HepG2 (cell line): Measurements from ENCODE around the gene FAM118B. TPM values are rescaled to one million over a fixed set of nuclear protein-coding genes. Genes with fewer than 3 reads are reported as not detected.

Source experiments
- ADNP ChIP-seq: sonication (generic); formaldehyde crosslinking; IDR thresholded peaks from 2 replicates; pipeline ENCODE4 v1.4.0; 2020; ENCODE audit warnings: missing genetic modification reagents
- CHD4 ChIP-seq: fragments of 200-600 bp; sonication (generic); IDR thresholded peaks from 2 replicates; pipeline ENCODE4 v1.7.0; 2017; ENCODE audit warnings: mild to moderate bottlenecking, low read length, borderline replicate concordance
- GABPB1 ChIP-seq: IDR thresholded peaks from 2 replicates; pipeline ENCODE4 v1.6.1; 2016; ENCODE audit warnings: mild to moderate bottlenecking, missing genetic modification reagents, moderate library complexity, missing compliant biosample characterization
- KLF11 ChIP-seq: IDR thresholded peaks from 2 replicates; pipeline ENCODE4 v1.6.1; 2016; ENCODE audit warnings: missing compliant biosample characterization
- MATR3 ChIP-seq: sonication (generic); formaldehyde crosslinking; IDR thresholded peaks from 2 replicates; pipeline ENCODE4 v1.4.0; 2020; ENCODE audit warnings: missing genetic modification reagents
- PCBP1 ChIP-seq: fragments of 200-400 bp; formaldehyde crosslinking; IDR thresholded peaks from 2 replicates; pipeline ENCODE4 v1.6.1; 2017; ENCODE audit warnings: mild to moderate bottlenecking, low read depth, low read length, borderline replicate concordance
- POLR2AphosphoS2 ChIP-seq: IDR thresholded peaks from 2 replicates; pipeline ENCODE4 v1.6.1; 2011; ENCODE audit warnings: low read depth, low read length, improper control_type of control experiment
- RBM22 ChIP-seq: fragments of 200-400 bp; formaldehyde crosslinking; optimal IDR thresholded peaks from 2 replicates; pipeline ENCODE3; 2017; ENCODE audit warnings: mild to moderate bottlenecking, low read length, moderate library complexity
- SMAD9 ChIP-seq: sonication (generic); formaldehyde crosslinking; IDR thresholded peaks from 2 replicates; pipeline ENCODE4 v1.5.1; 2020; ENCODE audit warnings: mild to moderate bottlenecking, missing genetic modification reagents
- TSC22D2 ChIP-seq: sonication (generic); formaldehyde crosslinking; IDR thresholded peaks from 2 replicates; pipeline ENCODE4 v1.5.1; 2020; ENCODE audit warnings: missing genetic modification reagents, mild to moderate bottlenecking, borderline replicate concordance
- ZFP36L2 ChIP-seq: sonication (generic); formaldehyde crosslinking; IDR thresholded peaks from 2 replicates; pipeline ENCODE4 v1.4.0; 2020; ENCODE audit warnings: missing genetic modification reagents
- ZMYM2 ChIP-seq: sonication (generic); formaldehyde crosslinking; IDR thresholded peaks from 2 replicates; pipeline ENCODE4 v1.8.0; 2022; ENCODE audit warnings: mild to moderate bottlenecking, missing genetic modification reagents
- ZNF256 ChIP-seq: sonication (generic); formaldehyde crosslinking; conservative IDR thresholded peaks from 2 replicates; pipeline ENCODE4 v1.4.0; 2020; ENCODE audit warnings: missing genetic modification reagents
- ZNF33A ChIP-seq: sonication (generic); formaldehyde crosslinking; IDR thresholded peaks from 2 replicates; pipeline ENCODE4 v1.5.1; 2020; ENCODE audit warnings: missing genetic modification reagents, mild to moderate bottlenecking, moderate library complexity, borderline replicate concordance
- ZNF605 ChIP-seq: sonication (generic); formaldehyde crosslinking; IDR thresholded peaks from 2 replicates; pipeline ENCODE4 v1.8.0; 2022; ENCODE audit warnings: mild to moderate bottlenecking, missing genetic modification reagents
- ZNF644 ChIP-seq: IDR thresholded peaks from 2 replicates; pipeline ENCODE4 v1.6.1; 2016; ENCODE audit warnings: low read depth
- ZNF674 ChIP-seq: sonication (generic); formaldehyde crosslinking; IDR thresholded peaks from 2 replicates; pipeline ENCODE4 v1.5.0; 2020; ENCODE audit warnings: low read depth, mild to moderate bottlenecking, missing genetic modification reagents
- polyA plus RNA-seq, 8 experiments: library from polyadenylated mRNA; depleted of rRNA in 3 of 8; stranded (reverse) in 7 of 8; unstranded in 1 of 8; fragments of >200 nt; fragmentation: Illumina TruSeq in 4 of 8; extraction: Trizol in 4 of 8; gene quantifications; 2 replicates each; pipeline versions ENCODE4 v1.2.1 to v1.2.3, GENCODE V29; 2011 to 2016; ENCODE audit warnings: low read depth in 4 of 8, missing spikeins in 1 of 8, mixed read lengths in 1 of 8; ENCODE audit not compliant: insufficient read depth in 1 of 8
- total RNA-seq, 5 experiments: library from RNA; depleted of rRNA; stranded (reverse); fragments of >200 nt; fragmentation: Illumina TruSeq; extraction: Trizol; gene quantifications; 2 replicates each; pipeline ENCODE4 v1.2.3, GENCODE V29; 2016; ENCODE audit warnings: low read depth in 1 of 5
- TF ChIP-seq, protein P1 (sequence below), 2 experiments: sonication (generic) in 1 of 2; formaldehyde crosslinking in 1 of 2; IDR thresholded peaks; 2 replicates each; pipeline versions ENCODE4 v1.5.1 to v1.6.1; 2011 to 2020; ENCODE audit warnings: borderline replicate concordance in 1 of 2, low read depth in 1 of 2, low read length in 1 of 2, mild to moderate bottlenecking in 1 of 2, missing genetic modification reagents in 1 of 2, moderate library complexity in 1 of 2
- TF ChIP-seq, protein P2 (sequence below): sonication (generic); formaldehyde crosslinking; IDR thresholded peaks from 2 replicates; pipeline ENCODE4 v1.4.0; 2020; ENCODE audit warnings: low read depth, mild to moderate bottlenecking, missing genetic modification reagents
- TF ChIP-seq, protein P3 (sequence below): sonication (generic); formaldehyde crosslinking; IDR thresholded peaks from 2 replicates; pipeline ENCODE4 v1.5.1; 2020; ENCODE audit warnings: mild to moderate bottlenecking, missing genetic modification reagents, moderate library complexity
- TF ChIP-seq, protein P4 (sequence below): sonication (generic); formaldehyde crosslinking; IDR thresholded peaks from 2 replicates; pipeline ENCODE4 v1.4.0; 2020; ENCODE audit warnings: missing genetic modification reagents

FAM118B gene
- total and polyA plus RNA-seq, 2 of the 13 experiments (the other 11 are each of a cell fraction or from before 2014, with no cell fraction given) = 10.2 to 25.7 TPM

DNA sequence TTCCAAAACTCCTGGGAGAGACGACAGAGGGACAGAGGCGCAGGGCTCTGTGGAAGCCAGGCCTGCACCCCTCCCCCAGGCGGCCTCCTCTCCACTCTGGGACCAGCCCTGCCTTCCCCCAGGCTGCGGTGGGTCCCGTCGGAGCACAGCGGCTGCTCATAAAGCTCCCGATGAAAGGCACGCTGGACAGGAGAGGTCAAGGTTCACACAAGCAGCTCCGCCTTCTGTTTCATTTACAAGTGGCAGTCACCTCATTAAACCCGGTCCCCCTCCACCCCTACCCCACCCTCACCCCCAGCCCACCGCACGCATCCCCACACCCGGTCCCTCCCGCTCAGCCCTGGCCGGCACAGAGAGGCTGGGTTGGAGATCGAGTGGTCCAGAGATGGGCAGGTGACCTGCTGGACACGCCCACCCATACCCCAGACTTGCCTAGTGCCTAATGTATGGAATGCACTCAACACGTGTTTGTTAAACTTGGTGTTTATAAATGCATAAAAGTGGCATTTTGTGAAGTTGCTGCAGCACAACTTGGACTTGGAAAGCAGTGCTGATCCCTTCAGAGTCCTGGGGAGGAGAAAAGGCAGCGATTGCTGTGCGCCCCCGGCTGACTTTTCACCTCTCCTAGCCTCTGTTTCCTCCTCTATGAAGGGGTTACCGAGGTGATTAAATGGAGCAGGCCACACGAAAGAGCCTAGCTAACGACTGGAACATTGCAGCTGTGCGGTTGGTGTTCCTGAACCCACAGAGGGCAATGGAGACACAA is 26.1 kb upstream of the FAM118B start (continued):
- TF ChIP-seq, protein P1, sequence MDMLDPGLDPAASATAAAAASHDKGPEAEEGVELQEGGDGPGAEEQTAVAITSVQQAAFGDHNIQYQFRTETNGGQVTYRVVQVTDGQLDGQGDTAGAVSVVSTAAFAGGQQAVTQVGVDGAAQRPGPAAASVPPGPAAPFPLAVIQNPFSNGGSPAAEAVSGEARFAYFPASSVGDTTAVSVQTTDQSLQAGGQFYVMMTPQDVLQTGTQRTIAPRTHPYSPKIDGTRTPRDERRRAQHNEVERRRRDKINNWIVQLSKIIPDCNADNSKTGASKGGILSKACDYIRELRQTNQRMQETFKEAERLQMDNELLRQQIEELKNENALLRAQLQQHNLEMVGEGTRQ (IDR thresholded peaks at IDR 0.05; ENCODE audit: low read depth, low read length) = no peak
- TF ChIP-seq, protein P1 (CRISPR knock-in tag; IDR thresholded peaks at IDR 0.05; ENCODE audit: borderline replicate concordance) = no peak
- no peak for TF ChIP-seq PCBP1
- TF ChIP-seq CHD4 = no peak
- TF ChIP-seq ZNF256 = no peak
- no peak for TF ChIP-seq ADNP
- no peak for TF ChIP-seq ZNF33A (CRISPR knock-in tag)
- no peak for TF ChIP-seq SMAD9 (CRISPR knock-in tag)
- no peak for TF ChIP-seq ZNF605 (CRISPR knock-in tag)
- TF ChIP-seq GABPB1 (CRISPR knock-in tag) = no peak
- no peak for TF ChIP-seq KLF11 (CRISPR knock-in tag)
- TF ChIP-seq, protein P2, sequence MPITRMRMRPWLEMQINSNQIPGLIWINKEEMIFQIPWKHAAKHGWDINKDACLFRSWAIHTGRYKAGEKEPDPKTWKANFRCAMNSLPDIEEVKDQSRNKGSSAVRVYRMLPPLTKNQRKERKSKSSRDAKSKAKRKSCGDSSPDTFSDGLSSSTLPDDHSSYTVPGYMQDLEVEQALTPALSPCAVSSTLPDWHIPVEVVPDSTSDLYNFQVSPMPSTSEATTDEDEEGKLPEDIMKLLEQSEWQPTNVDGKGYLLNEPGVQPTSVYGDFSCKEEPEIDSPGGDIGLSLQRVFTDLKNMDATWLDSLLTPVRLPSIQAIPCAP (CRISPR knock-in tag) = no peak
- no peak for TF ChIP-seq ZFP36L2 (CRISPR knock-in tag)
- TF ChIP-seq ZNF644 = no peak
- TF ChIP-seq ZMYM2 (CRISPR knock-in tag) = no peak
- no peak for TF ChIP-seq TSC22D2 (CRISPR knock-in tag)
- no peak for TF ChIP-seq POLR2AphosphoS2
- TF ChIP-seq, protein P3, sequence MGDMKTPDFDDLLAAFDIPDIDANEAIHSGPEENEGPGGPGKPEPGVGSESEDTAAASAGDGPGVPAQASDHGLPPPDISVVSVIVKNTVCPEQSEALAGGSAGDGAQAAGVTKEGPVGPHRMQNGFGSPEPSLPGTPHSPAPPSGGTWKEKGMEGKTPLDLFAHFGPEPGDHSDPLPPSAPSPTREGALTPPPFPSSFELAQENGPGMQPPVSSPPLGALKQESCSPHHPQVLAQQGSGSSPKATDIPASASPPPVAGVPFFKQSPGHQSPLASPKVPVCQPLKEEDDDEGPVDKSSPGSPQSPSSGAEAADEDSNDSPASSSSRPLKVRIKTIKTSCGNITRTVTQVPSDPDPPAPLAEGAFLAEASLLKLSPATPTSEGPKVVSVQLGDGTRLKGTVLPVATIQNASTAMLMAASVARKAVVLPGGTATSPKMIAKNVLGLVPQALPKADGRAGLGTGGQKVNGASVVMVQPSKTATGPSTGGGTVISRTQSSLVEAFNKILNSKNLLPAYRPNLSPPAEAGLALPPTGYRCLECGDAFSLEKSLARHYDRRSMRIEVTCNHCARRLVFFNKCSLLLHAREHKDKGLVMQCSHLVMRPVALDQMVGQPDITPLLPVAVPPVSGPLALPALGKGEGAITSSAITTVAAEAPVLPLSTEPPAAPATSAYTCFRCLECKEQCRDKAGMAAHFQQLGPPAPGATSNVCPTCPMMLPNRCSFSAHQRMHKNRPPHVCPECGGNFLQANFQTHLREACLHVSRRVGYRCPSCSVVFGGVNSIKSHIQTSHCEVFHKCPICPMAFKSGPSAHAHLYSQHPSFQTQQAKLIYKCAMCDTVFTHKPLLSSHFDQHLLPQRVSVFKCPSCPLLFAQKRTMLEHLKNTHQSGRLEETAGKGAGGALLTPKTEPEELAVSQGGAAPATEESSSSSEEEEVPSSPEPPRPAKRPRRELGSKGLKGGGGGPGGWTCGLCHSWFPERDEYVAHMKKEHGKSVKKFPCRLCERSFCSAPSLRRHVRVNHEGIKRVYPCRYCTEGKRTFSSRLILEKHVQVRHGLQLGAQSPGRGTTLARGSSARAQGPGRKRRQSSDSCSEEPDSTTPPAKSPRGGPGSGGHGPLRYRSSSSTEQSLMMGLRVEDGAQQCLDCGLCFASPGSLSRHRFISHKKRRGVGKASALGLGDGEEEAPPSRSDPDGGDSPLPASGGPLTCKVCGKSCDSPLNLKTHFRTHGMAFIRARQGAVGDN (CRISPR knock-in tag) = peak; percentile 71
- TF ChIP-seq RBM22 = no peak
- no peak for TF ChIP-seq MATR3
- TF ChIP-seq, protein P4, sequence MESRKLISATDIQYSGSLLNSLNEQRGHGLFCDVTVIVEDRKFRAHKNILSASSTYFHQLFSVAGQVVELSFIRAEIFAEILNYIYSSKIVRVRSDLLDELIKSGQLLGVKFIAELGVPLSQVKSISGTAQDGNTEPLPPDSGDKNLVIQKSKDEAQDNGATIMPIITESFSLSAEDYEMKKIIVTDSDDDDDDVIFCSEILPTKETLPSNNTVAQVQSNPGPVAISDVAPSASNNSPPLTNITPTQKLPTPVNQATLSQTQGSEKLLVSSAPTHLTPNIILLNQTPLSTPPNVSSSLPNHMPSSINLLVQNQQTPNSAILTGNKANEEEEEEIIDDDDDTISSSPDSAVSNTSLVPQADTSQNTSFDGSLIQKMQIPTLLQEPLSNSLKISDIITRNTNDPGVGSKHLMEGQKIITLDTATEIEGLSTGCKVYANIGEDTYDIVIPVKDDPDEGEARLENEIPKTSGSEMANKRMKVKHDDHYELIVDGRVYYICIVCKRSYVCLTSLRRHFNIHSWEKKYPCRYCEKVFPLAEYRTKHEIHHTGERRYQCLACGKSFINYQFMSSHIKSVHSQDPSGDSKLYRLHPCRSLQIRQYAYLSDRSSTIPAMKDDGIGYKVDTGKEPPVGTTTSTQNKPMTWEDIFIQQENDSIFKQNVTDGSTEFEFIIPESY = no peak
- no peak for TF ChIP-seq ZNF674 (CRISPR knock-in tag)
